ENCODE measurements around the gene TRIM45.

- TF ChIP-seq CTCF (IDR thresholded peaks at IDR 0.05; ENCODE audit: insufficient read depth, low read length) = no peak
- no peak for TF ChIP-seq POLR2AphosphoS5 (IDR thresholded peaks at IDR 0.05; ENCODE audit: low read depth)
- TF ChIP-seq REST (IDR thresholded peaks at IDR 0.05; ENCODE audit: insufficient replicate concordance, low read depth) = no peak
- no peak for TF ChIP-seq GABPA (IDR thresholded peaks at IDR 0.05; ENCODE audit: low read depth)
Observed at GRCh38 chr1:117150316-117150715, 28.8 kb upstream of the TRIM45 start.

Data from HL-60 (cell line).